Heart right ventricle (tissue), 16 donors: ENCODE measurements around the gene CA10. TPM values are rescaled to one million over a fixed set of nuclear protein-coding genes. Genes with fewer than 3 reads are reported as not detected.

ENCODE experiments used
- ATAC-seq, 8 donors: fragments of 200-7000 bp; cut with Tn5 transposase; one replicate each; pipeline ENCODE4 v1.9.1; 2020; ENCODE audit warnings: mild to moderate bottlenecking in 8 of 8, moderate library complexity in 8 of 8, moderate number of reproducible peaks in 1 of 8
- DNase-seq, 2 donors: peaks; one replicate each; pipeline ENCODE4 v3.0.0-alpha.2; 2020
- H3K27ac ChIP-seq, 10 donors: fragments of 200-600 bp; sonication (generic) in 2 of 10; one replicate each; pipeline versions ENCODE4 v1.5.0 to v1.8.0; 2020 to 2022; ENCODE audit warnings: mild to moderate bottlenecking in 3 of 10
- H3K27me3 ChIP-seq, 7 donors: fragments of 200-600 bp; one replicate each; pipeline ENCODE4 v1.8.0; 2021 to 2022; ENCODE audit warnings: mild to moderate bottlenecking in 2 of 7
- H3K36me3 ChIP-seq, 9 donors: fragments of 200-600 bp; sonication (generic) in 1 of 9; one replicate each; pipeline versions ENCODE4 v1.5.0 to v1.8.0; 2020 to 2022; ENCODE audit warnings: mild to moderate bottlenecking in 2 of 9
- H3K4me1 ChIP-seq, 9 donors: fragments of 200-600 bp; sonication (generic) in 1 of 9; one replicate each; pipeline versions ENCODE4 v1.5.0 to v1.8.0; 2020 to 2022; ENCODE audit warnings: mild to moderate bottlenecking in 4 of 9
- H3K4me3 ChIP-seq, 10 donors: fragments of 200-600 bp; sonication (generic) in 2 of 10; one replicate each; pipeline versions ENCODE4 v1.5.0 to v1.8.0; 2020 to 2022; ENCODE audit warnings: mild to moderate bottlenecking in 7 of 10, moderate library complexity in 2 of 10
- H3K9me3 ChIP-seq, 11 donors: fragments of 200-600 bp in 10 of 11; sonication (generic) in 2 of 11; one replicate each; pipeline versions ENCODE4 v1.5.0 to v1.8.0; 2013 to 2022; ENCODE audit warnings: mild to moderate bottlenecking in 2 of 11, control low read depth in 1 of 11, moderate library complexity in 1 of 11
- CTCF ChIP-seq, 9 donors: fragments of 200-600 bp; sonication (generic) in 2 of 9; IDR thresholded peaks; one replicate each; pipeline versions ENCODE4 v1.5.0 to v1.8.0; 2021 to 2022; ENCODE audit warnings: antibody characterized with exemption in 9 of 9, mild to moderate bottlenecking in 5 of 9, moderate library complexity in 1 of 9
- WGBS, 2 donors: extraction: QIAGEN DNeasy Blood & Tissue Kit; methylation state at CpG; one replicate each; pipeline ENCODE4 v1.1.7; 2013; ENCODE audit warnings: inconsistent platforms in 1 of 2; 5-methylcytosine and 5-hydroxymethylcytosine counted together
- intact Hi-C, 10 donors: fragments of 100-400 bp; cut with DNase I; formaldehyde crosslinking; loops; one replicate each; pipeline versions ENCODE4 v1.11.1 to v1.14.2; 2022
- polyA plus RNA-seq, 2 donors: library from polyadenylated mRNA; stranded (reverse); fragments of 200-250 nt; gene quantifications; one replicate each; pipeline ENCODE4 v1.2.3, GENCODE V29; 2013
- total RNA-seq, 10 donors: library from RNA; stranded (reverse); fragmentation: NEBNext Ultra II Directional in 3 of 10; extraction: Animal tissue kit (Norgen Biotek cat#: 25700) in 3 of 10; gene quantifications; one replicate each; pipeline versions ENCODE4 v1.2.1 to v1.2.4, GENCODE V29; 2021 to 2023
- donor health status: Arrhythmogenic right ventricular cardiomyopathy.
- donor health status: ischemic (EF 13 %, LVEDD 7.1; RV severe dilation, severe dysfunction).
- donor health status: healthy with polysubstance abuse.
- donor health status: DM: no; HTN: yes; CAD: no.
- donor health status: DM: no; HTN: no; CAD: no.
- donor health status: ischemic (EF 25% LVEDD 6.9; RV normal size, moderate dysfunction).
- donor health status: ischemic (EF 25% LVEDD 5.7; RV mildly dilated, moderate dysfunction).
- donor health status: healthy.
- donor health status: DM: yes; HTN: yes; CAD: no.
- donor health status: Ischemic cardiomyopathy.
- donor health status: ischemic (EF 35%, LVEDD 5.7; RV mildly dilated, moderate dysfunction).
- donor health status: nonischemic (EF 11% LVEDD 7.7; RV severe dilation, severe dysfunction).
- donor health status: DM: yes; HTN: yes; CAD: no.
- donor health status: PGD.
- donor health status: ischemic (EF 29% LVEDD 5.4; RV normal size, mild dysfunction).
- donor health status: nonischemic (EF 23%, LVEDD 6.1; RV moderate dilation, normal function).

Gene CA10
- total and polyA plus RNA-seq, 12 donors = not detected

GRCh38 chr17:52047086-52047485, 111.4 kb downstream of the CA10 start:
- DNase-seq (no peak), ATAC-seq (no peak)
- Histone ChIP-seq H3K27me3 (peaks cover 0 to 12% (median 0%) of the 10 kb centered on the region in 7 donors), H3K36me3 (no peaks in the 10 kb centered on the region), H3K27ac (no peak overlapping the region), H3K9me3 (no peaks in the 10 kb centered on the region), H3K4me1 (no peaks in the 10 kb centered on the region), H3K4me3 (no peak overlapping the region)
- intact Hi-C loops = no loop called here
- no peak for TF ChIP-seq CTCF (IDR thresholded peaks at IDR 0.05)

DNA sequence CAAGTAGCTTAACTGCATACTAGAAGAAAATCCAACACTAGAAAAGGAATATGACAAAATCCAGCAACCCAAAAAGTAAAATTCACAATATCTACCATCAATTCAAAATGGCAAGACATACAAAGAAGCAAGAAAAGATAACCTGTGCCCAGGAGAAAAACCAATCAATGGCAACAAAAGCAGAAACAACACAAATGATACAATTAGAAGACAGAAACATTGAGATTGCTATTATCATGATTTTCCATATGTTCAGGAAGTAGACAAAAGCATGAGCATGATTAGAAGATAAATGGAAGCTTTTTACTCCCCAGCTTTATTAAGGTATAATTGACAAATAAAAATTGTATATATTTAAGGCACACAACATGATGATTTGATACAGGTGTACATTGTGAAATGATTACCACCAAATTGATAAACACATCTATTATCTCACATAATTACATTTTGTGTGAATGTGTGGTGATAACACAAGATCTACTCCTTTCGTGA, 117.3 kb downstream of the CA10 start:
- TF ChIP-seq CTCF (IDR thresholded peaks at IDR 0.05) = no peak
- peaks cover 0 to 7% (median 0%) of the 10 kb centered on the region in 7 donors for H3K27me3 ChIP-seq
- no peak overlapping the region for H3K27ac ChIP-seq
- 64 to 86% methylated on average over 1 of the region's 1 CpG for WGBS, 2 donors
- no peak overlapping the region for H3K4me3 ChIP-seq
- DNase-seq = no peak
- intact Hi-C loops = no loop called here
- H3K4me1 ChIP-seq = no peaks in the 10 kb centered on the region
- no peaks in the 10 kb centered on the region for H3K36me3 ChIP-seq
- H3K9me3 ChIP-seq = peaks cover 0 to 2% (median 0%) of the 10 kb centered on the region in 11 donors
- ATAC-seq = no peak

GRCh38 chr17:52036416-52036815, 122.1 kb downstream of the CA10 start:
- H3K27ac ChIP-seq = no peak overlapping the region
- no peak for TF ChIP-seq CTCF (IDR thresholded peaks at IDR 0.05)
- H3K27me3 ChIP-seq = no peaks in the 10 kb centered on the region
- H3K36me3 ChIP-seq = no peaks in the 10 kb centered on the region
- DNase-seq (no peak), ATAC-seq (no peak)
- no peak overlapping the region for H3K4me3 ChIP-seq
- peaks cover 0 to 5% (median 0%) of the 10 kb centered on the region in 11 donors for H3K9me3 ChIP-seq
- no peaks in the 10 kb centered on the region for H3K4me1 ChIP-seq
- intact Hi-C loops = no loop called here

DNA sequence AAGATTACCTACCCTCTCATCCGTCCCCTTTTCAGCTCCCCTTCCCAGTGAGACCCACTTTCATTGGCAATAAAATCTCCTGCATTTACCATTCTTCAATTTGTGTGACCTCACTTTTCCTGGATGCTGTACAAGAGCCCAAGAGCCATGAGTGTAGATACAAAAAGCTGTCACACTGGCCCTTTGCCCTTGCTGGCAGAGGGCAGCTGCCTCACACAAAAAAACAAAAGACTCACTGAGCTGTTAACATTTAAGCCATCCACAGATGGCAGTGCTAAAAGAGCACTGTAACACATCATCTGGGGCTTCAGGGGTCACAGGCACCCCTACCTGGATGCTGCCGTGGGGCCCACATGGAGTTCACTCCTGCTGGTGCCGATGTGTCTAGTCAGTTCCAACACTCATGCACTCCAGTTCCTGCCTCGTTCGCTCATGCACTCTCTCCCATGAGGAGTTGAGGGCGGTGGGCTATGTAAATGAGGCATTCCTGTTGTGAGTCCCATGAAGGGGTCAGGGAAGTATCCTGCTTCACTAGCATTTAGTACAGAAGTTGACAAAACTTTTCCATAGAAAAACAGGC, 123.1 kb downstream of the CA10 start:
- no peak for TF ChIP-seq CTCF (IDR thresholded peaks at IDR 0.05)
- ATAC-seq (no peak), DNase-seq (no peak)
- Histone ChIP-seq H3K4me1 (no peaks in the 10 kb centered on the region), H3K27me3 (no peaks in the 10 kb centered on the region), H3K9me3 (peaks cover 0 to 5% (median 0%) of the 10 kb centered on the region in 11 donors), H3K27ac (no peak overlapping the region), H3K36me3 (no peaks in the 10 kb centered on the region), H3K4me3 (no peak overlapping the region)
- intact Hi-C loops = no loop called here
- WGBS, 2 donors = 72 to 76% methylated on average over 6 of the region's 6 CpGs
